ENCODE data around the gene COX6B1.
"Not testable (repeated sequence)": the region's sequence is repeated elsewhere in the genome, so short reads cannot be mapped to it uniquely, and the experiment has no call there.

COX6B1 gene

GRCh38 chr19:35648017-35648961 lies at the start of gene COX6B1:
COX6B1 (plus strand) TSS chr19:35648323; CDS start chr19:35651244, 2,921 bp downstream.
- peak; percentile 97 for DNase-seq (ENCODE audit: low spot score)

DNA sequence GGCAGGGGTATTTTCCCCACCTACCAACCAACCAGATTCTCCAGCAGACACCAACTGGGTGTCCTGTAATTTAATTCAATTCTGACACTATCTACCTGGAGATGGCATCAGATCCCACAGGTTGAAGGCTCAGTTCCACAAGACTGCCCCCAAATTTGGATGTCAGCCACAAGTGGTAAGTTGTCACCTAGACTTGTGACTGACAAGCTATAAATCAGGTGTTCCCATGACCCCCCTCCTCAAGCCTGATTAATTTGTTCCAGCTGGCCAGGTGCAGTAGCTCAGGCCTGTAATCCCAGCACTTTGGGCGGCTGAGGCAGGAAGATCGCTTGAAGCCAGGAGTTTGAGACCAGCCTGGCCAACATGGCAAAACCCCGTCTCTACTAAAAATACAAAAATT lies 46.2 kb upstream of the COX6B1 start:
- DNase-seq (ENCODE audit: low spot score): no peak

GRCh38 chr19:35604436-35604835 lies 43.7 kb upstream of the COX6B1 start:
- not testable (repeated sequence) for DNase-seq (ENCODE audit: low spot score)

- not testable (repeated sequence) for DNase-seq (ENCODE audit: low spot score)
Observed at GRCh38 chr19:35607170-35607569, 41.0 kb upstream of the COX6B1 start.

DNA sequence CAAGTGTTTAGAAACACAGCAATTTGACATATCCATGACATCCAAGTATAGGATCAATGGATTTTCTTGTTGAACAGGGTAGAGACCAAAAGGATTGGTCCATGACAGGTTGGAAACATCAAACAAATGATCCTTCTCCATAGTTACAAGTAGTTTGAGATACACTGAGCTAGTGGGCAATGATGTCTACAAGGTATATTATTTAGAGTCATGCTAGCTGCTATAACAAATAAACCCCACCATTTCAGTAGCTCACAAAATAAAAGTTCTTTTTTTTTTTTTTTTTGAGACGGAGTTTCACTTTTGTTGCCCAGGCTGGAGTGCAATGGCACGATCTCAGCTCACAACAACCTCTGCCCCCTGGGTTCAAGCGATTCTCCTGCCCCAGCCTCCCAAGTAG lies 40.5 kb upstream of the COX6B1 start:
- DNase-seq (ENCODE audit: low spot score): no peak

DNA sequence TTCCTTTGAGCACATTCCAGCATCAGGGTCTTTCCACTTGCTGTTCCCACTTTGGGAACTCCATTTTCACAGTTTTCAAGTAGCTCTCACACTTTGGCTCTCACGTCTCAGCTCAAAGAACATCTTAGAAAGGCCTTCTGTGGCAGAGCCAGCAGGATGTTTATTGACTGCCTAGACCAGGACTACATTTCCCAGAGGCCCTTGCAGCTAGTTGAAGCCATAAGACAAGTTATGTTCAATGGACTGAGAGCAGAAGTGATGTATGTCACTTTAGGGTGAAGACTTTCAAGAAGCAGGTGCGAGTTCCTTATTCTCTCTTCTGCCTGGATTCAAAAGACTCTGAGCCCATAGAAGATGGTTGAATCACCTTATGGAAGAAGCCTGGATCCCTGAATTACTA lies 39.9 kb upstream of the COX6B1 start:
- peak; percentile 74 for DNase-seq (ENCODE audit: low spot score)

GRCh38 chr19:35609851-35610353 lies 38.2 kb upstream of the COX6B1 start:
- peak; percentile 68 for DNase-seq (ENCODE audit: low spot score)

GRCh38 chr19:35612224-35612558 lies 35.9 kb upstream of the COX6B1 start:
- DNase-seq (ENCODE audit: low spot score): no peak

DNA sequence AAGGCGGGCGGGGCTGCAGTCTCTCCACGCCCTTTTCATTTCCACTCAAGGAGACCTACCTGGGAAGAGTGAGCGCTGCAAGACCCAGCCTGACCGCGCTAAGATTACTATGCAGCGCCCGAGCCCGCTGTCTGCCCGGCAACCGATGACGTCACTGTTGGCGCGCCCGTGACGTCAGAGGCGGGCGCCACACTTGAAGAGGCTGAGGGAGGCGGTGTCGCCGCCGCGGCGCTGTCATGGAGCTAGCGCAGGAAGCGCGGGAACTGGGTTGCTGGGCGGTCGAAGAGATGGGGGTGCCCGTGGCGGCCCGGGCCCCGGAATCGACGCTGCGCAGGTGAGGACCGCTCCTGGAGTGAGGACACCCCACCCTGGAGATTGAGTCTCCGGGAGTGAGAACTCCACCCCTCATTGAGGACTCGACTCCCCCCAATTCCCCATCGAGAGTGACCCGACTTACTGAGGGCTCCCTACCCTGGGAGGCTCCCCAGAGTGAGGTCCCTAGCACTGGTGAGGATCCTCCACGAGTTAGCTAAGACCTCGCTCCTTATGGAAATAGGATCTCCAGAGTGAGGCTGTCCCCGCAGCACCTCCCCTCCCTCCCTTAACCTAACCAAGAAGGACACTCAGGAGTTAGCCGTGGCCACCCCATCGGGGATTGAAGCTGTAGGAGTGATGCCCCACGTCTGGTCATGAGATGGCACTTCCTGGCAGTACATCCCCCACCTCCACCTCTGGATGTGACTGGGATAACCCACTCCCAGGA lies 35.4 kb upstream of the COX6B1 start, which contains the start of gene HAUS5:
HAUS5 (plus strand) TSS at position 177 of the 763 bp plus-strand sequence; CDS start at position 237, 60 bp downstream.
- peak; percentile 94 for DNase-seq (ENCODE audit: low spot score)

DNA sequence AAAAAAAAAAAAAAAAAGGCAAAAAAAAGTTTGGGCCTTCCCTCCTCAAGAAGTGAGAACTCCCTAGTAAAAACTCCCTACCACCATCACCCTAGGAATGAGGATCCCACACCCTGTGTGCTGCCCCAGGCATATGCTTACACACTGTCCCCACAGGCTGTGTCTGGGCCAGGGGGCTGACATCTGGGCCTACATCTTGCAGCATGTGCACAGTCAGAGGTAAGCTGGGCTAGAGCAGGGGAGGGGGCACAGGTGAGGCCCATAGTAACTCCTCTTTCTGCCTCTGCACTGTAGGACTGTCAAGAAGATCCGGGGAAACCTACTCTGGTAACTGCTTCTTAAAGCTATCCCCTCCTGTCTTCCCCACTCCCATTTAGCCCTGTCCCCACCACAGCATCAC lies 34.5 kb upstream of the COX6B1 start:
- DNase-seq (ENCODE audit: low spot score): no peak

DNA sequence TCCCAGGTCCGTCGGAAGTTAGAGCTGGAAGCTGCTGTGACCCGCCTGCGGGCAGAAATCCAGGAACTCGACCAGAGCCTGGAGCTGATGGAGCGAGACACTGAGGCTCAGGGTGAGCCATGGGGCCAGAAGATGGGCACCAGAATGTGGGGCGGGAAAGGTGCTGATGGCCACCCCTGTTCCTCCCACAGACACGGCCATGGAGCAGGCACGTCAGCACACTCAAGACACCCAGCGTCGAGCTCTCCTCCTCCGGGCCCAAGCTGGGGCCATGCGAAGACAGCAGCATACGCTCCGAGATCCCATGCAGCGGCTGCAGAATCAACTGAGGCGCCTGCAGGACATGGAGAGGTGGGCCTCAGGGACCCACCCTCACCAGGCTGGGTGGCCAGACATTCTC lies 33.1 kb upstream of the COX6B1 start:
- DNase-seq (ENCODE audit: low spot score): no peak

DNA sequence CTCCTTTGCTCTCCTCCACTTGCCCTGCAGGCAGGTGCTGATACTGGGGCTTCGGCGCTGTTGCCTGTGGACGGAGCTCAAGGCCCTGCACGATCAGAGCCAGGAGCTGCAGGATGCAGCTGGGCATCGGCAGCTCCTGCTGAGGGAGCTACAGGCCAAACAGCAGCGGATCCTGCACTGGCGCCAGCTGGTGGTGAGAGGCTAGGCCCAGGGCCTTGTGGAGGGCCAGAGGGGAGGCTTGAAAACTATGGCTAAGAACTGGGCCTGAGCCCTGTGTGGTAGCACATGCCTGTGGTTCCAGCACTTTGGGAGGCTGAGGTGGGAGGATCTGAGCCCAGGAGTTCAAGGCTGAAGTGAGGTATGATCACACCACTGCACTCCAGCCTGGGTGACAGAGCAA lies 29.3 kb upstream of the COX6B1 start:
- no peak for DNase-seq (ENCODE audit: low spot score)

DNA sequence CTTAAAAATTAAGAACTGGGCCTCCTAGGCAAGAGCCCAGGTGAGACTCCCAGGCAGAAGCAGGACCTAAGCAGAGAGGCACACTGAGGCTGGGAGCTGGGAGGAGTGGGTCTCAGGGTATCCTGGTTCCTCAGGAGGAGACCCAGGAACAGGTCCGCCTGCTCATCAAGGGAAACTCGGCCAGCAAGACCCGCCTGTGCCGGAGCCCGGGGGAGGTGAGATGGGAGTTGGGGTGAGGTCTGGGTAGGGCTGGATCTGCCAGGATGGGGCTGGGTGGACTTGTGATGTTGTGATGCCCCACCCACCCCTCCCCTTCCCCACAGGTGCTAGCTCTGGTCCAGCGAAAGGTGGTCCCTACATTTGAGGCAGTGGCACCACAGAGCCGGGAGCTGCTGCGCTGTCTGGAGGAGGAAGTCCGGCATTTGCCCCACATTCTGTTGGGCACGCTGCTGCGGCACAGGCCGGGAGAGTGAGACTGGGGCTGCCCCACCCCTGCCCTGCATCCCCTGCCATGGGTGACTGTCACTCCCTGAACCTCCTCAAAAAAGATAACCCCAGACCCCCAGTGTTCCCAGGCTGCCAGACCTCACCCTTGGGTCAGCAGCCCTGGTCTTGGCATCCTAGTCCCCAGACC lies 28.7 kb upstream of the COX6B1 start:
- no peak for DNase-seq (ENCODE audit: low spot score)

DNA sequence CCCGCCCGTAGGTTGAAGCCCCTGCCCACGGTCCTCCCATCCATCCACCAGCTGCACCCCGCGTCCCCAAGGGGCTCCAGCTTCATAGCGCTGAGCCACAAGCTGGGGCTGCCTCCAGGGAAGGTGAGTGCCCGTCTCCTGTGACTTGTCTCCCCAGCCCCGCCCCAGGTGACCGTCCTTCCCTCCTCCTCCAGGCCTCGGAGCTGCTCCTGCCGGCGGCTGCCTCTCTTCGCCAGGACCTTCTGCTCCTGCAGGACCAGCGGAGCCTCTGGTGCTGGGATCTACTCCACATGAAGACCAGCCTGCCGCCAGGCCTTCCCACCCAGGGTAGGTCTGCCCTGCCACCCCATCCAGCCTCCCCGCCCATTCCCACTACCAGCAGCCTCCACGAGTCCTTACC lies 28.1 kb upstream of the COX6B1 start:
- no peak for DNase-seq (ENCODE audit: low spot score)

- no peak for DNase-seq (ENCODE audit: low spot score)
Observed at GRCh38 chr19:35621708-35622107, 26.4 kb upstream of the COX6B1 start.

DNA sequence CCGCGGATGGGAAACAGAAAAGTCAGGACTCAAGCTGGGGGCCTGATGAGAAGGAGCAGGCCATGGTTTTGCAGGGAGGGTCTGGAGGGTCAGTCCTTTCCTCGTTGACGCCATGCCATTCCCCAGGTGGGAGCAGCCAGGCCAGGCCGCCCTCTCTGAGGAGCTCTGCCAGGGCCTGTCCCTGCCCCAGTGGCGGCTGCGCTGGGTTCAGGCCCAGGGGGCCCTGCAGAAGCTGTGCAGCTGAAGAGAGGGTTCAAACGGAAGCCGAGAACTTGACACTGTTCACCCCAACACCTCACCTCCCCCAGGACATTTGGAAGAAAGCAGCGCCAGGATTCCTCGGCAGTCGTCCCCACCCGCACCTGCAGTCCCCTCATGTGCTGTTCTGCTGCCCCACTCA lies 25.4 kb upstream of the COX6B1 start:
- no peak for DNase-seq (ENCODE audit: low spot score)

- DNase-seq (ENCODE audit: low spot score): no peak
Observed at GRCh38 chr19:35623327-35624010, 24.7 kb upstream of the COX6B1 start.

DNA sequence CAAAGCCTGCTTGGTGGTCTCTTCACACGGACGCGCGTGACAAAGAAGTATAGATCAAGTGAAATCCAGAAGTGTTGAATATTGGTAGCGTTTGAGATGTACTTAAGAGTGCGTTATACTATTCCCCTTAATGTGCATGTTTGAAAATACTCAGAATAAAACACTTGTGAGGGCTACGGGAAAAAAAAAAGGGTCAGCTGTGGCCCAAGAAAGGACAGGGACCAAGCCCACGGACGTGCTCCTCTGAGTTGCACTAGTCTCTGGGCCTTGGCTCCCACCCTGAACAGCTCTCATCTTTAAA lies 19.9 kb upstream of the COX6B1 start:
- no peak for DNase-seq (ENCODE audit: low spot score)

DNA sequence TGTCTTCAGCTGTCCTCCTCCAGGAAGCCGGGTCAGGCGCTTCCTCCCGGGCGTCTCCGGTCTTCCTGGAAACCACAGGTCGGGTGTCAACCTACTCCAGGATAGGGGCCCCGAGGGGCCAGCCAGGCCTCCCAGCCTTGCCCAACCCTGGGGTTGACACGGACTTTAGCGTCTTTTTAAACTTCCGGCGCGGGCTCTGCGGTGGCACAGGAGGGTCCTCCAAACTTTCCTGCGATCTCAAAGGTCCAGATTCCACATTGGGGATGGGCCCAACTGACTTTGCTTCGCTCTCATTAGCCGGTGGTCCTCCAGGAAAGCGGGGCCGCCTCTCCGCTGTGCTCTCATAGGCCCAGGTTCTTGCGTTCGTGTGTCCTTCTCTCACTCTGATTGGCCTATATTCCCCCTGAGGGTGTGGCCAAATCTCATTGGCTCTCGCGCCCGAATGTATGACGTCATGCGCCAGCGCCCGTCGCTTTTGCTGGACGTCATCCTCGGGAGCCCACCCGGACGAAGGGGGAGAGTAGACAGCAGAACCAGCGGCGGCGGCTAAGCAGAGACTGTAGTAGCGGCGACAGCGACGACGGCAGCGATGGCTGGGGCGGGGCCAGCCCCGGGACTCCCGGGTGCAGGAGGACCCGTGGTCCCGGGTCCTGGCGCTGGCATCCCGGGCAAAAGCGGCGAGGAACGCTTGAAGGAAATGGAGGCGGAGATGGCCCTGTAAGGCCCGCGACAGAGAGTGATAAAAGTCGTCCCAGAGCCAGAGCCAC lies 19.4 kb upstream of the COX6B1 start, which contains the start of gene RBM42:
RBM42 (plus strand) TSS at position 472 of the 767 bp plus-strand sequence; CDS start at position 590, 118 bp downstream.
- DNase-seq (ENCODE audit: low spot score): peak; percentile 97

DNA sequence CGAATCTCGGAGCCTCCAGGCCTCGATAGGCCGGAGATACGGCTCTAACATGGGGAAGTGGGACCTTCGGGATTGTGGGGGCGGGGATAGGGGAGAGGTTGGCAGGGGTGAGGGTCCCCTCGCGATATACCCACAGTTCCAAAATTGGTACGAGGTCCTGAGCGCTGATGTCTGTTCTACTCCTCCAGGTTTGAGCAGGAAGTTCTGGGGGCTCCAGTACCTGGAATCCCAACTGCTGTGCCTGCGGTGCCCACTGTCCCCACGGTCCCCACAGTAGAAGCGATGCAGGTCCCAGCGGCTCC lies 18.8 kb upstream of the COX6B1 start:
- DNase-seq (ENCODE audit: low spot score): no peak

DNA sequence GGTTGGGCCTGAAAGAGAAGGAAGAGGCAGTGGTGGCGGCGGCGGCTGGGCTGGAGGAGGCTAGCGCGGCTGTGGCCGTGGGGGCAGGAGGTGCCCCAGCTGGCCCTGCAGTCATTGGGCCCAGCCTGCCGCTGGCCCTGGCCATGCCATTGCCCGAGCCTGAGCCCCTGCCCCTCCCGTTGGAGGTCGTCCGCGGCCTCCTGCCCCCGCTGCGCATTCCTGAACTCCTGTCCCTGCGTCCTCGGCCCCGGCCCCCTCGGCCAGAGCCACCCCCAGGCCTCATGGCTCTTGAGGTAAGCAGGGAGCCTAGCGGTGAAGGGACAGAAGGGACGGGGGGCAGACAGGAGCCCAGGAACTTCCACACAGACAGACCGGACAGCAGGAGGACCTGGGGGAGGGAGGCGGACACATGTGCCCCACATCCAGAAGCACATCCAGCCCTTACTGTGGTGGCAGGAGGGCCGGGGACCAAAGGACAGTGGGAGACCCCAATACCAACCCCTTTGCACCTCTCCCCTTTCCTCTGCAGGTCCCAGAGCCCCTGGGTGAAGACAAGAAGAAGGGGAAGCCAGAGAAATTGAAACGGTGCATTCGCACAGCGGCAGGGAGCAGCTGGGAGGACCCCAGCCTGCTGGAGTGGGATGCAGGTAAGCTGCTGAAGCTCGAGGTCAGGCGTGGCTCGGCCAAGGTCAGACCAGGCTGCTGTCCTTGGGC lies 14.2 kb upstream of the COX6B1 start:
- DNase-seq (ENCODE audit: low spot score): no peak

Measured in germinal center (tissue), 1 donor.